H1 (cell line): Measurements from ENCODE around the gene TAL2. TPM values are rescaled to one million over a fixed set of nuclear protein-coding genes. Genes with fewer than 3 reads are reported as not detected.

Source experiments
- CTCF ChIA-PET: fragments of 300-600 bp; sonication (Branson Sonifier 250); formaldehyde crosslinking; loops from one replicate; lab custom pipeline; 2021; ENCODE audit not compliant: partially characterized antibody; lab: Charles Lee
- POLR2A ChIA-PET: fragments of 300-600 bp; sonication (Branson Sonifier 250); formaldehyde crosslinking; loops from one replicate; lab custom pipeline; 2021; ENCODE audit warnings: inconsistent platforms; ENCODE audit not compliant: partially characterized antibody; lab: Charles Lee
- DNase-seq, 2 experiments: peaks; one replicate each; pipeline versions ENCODE4 v3.0.0 to v3.0.0-alpha.2; 2010 to 2022; ENCODE audit warnings: low spot score in 2 of 2, low read depth in 1 of 2, mixed read lengths in 1 of 2
- FAIRE-seq: peaks from 2 replicates; lab custom pipeline; 2011; peaks lifted over from hg19 to GRCh38; lab: Jason Lieb, UNC
- H2AFZ ChIP-seq: 2 replicates; pipeline ENCODE4 v1.8.1; 2012; ENCODE audit warnings: low read length, inconsistent platforms
- H2AK5ac ChIP-seq: 2 replicates; pipeline ENCODE4 v1.6.1; 2013; ENCODE audit warnings: low read depth, low read length
- H2BK120ac ChIP-seq: replicated peaks from 2 replicates; pipeline ENCODE3; 2013; ENCODE audit warnings: low read depth, low read length, inconsistent platforms
- H2BK12ac ChIP-seq: 2 replicates; pipeline ENCODE4 v1.6.1; 2013; ENCODE audit warnings: low read depth, low read length
- H2BK15ac ChIP-seq: 2 replicates; pipeline ENCODE4 v1.6.1; 2013; ENCODE audit warnings: low read length
- H2BK20ac ChIP-seq: 2 replicates; pipeline ENCODE4 v1.6.1; 2013; ENCODE audit warnings: low read length
- H2BK5ac ChIP-seq: 2 replicates; pipeline ENCODE4 v1.6.1; 2013; ENCODE audit warnings: low read depth, low read length
- H3K14ac ChIP-seq: 2 replicates; pipeline ENCODE4 v1.6.1; 2013; ENCODE audit warnings: inconsistent platforms; ENCODE audit not compliant: insufficient read length
- H3K18ac ChIP-seq: 2 replicates; pipeline ENCODE4 v1.6.1; 2013; ENCODE audit warnings: low read length; ENCODE audit errors: extremely low read depth
- H3K23ac ChIP-seq: 2 replicates; pipeline ENCODE4 v1.6.1; 2013; ENCODE audit warnings: inconsistent platforms; ENCODE audit not compliant: insufficient read length
- H3K23me2 ChIP-seq: 2 replicates; pipeline ENCODE4 v1.6.1; 2013; ENCODE audit warnings: low read depth, low read length
- H3K27ac ChIP-seq: 2 replicates; pipeline ENCODE4 v1.6.1; 2011; ENCODE audit warnings: low read depth, low read length, inconsistent platforms
- H3K27me3 ChIP-seq, 4 experiments: replicated peaks in 1 of 4; 1 replicate in 1 of 4; 2 replicates in 3 of 4; pipeline versions ENCODE4 v1.6.1 to v1.8.1; 2011 to 2013; ENCODE audit warnings: low read length in 3 of 4, mild to moderate bottlenecking in 3 of 4, inconsistent platforms in 2 of 4, mixed read lengths in 2 of 4, moderate library complexity in 1 of 4; ENCODE audit not compliant: control insufficient read depth in 3 of 4, insufficient read depth in 3 of 4; ENCODE audit errors: extremely low read depth in 1 of 4
- H3K36me3 ChIP-seq, 4 experiments: 2 replicates each; pipeline versions ENCODE4 v1.6.1 to v1.8.1; 2011 to 2013; ENCODE audit warnings: mild to moderate bottlenecking in 4 of 4, low read length in 3 of 4, moderate library complexity in 2 of 4, control low read depth in 1 of 4, inconsistent platforms in 1 of 4; ENCODE audit not compliant: insufficient read depth in 4 of 4, control insufficient read depth in 2 of 4
- H3K4ac ChIP-seq: replicated peaks from 2 replicates; pipeline ENCODE3; 2013; ENCODE audit warnings: low read length, low read depth, mixed read lengths, inconsistent platforms; ENCODE audit not compliant: insufficient read length
- H3K4me1 ChIP-seq, 4 experiments: replicated peaks in 1 of 4; 1 replicate in 1 of 4; 2 replicates in 3 of 4; pipeline versions ENCODE4 v1.6.1 to v1.8.1; 2011 to 2013; ENCODE audit warnings: low read length in 3 of 4, inconsistent platforms in 2 of 4, mixed read lengths in 1 of 4; ENCODE audit not compliant: insufficient read depth in 4 of 4, control insufficient read depth in 3 of 4
- H3K4me2 ChIP-seq, 2 experiments: 2 replicates each; pipeline versions ENCODE4 v1.6.1 to v1.8.1; 2011 to 2013; ENCODE audit warnings: low read depth in 2 of 2, low read length in 2 of 2, control low read depth in 1 of 2, inconsistent platforms in 1 of 2, mild to moderate bottlenecking in 1 of 2; ENCODE audit not compliant: insufficient read depth in 1 of 2
- H3K4me3 ChIP-seq, 4 experiments: fragments of 200-600, 300-600 bp in 1 of 4; sonication (generic), shearing (Covaris generic), sonication (Bioruptor Twin) in 1 of 4; 2 replicates each; pipeline versions ENCODE4 v1.5.1 to v1.8.1; 2011 to 2016; ENCODE audit warnings: low read length in 4 of 4, low read depth in 3 of 4, control low read depth in 2 of 4, inconsistent platforms in 2 of 4, mild to moderate bottlenecking in 2 of 4, mixed read lengths in 1 of 4, moderate library complexity in 1 of 4; ENCODE audit not compliant: insufficient read depth in 2 of 4; ENCODE audit errors: extremely low read depth in 1 of 4
- H3K56ac ChIP-seq: replicated peaks from 2 replicates; pipeline ENCODE3; 2013; ENCODE audit warnings: low read depth, mild to moderate bottlenecking, mixed read lengths, low read length, inconsistent platforms; ENCODE audit not compliant: insufficient read length
- H3K79me1 ChIP-seq: 2 replicates; pipeline ENCODE4 v1.6.1; 2013; ENCODE audit warnings: low read depth, low read length, control low read depth
- H3K79me2 ChIP-seq, 2 experiments: 2 replicates each; pipeline versions ENCODE4 v1.6.1 to v1.8.1; 2012 to 2013; ENCODE audit warnings: low read length in 2 of 2, mild to moderate bottlenecking in 2 of 2, inconsistent platforms in 1 of 2; ENCODE audit not compliant: insufficient read depth in 2 of 2, control insufficient read depth in 1 of 2
- H3K9ac ChIP-seq, 4 experiments: replicated peaks in 1 of 4; 1 replicate in 1 of 4; 2 replicates in 3 of 4; pipeline versions ENCODE4 v1.6.1 to v1.8.1; 2011 to 2013; ENCODE audit warnings: low read depth in 3 of 4, low read length in 3 of 4, control low read depth in 2 of 4, mild to moderate bottlenecking in 2 of 4, moderate library complexity in 2 of 4, inconsistent platforms in 1 of 4; ENCODE audit errors: extremely low read depth in 1 of 4
- H3K9me3 ChIP-seq, 2 experiments: 2 replicates each; pipeline versions ENCODE4 v1.6.1 to v1.8.1; 2012 to 2013; ENCODE audit warnings: mild to moderate bottlenecking in 2 of 2, moderate library complexity in 2 of 2, control low read depth in 1 of 2, inconsistent platforms in 1 of 2, low read depth in 1 of 2, low read length in 1 of 2, mixed read lengths in 1 of 2; ENCODE audit not compliant: insufficient read depth in 2 of 2
- H4K20me1 ChIP-seq, 2 experiments: replicated peaks in 1 of 2; 2 replicates each; pipeline versions ENCODE3 to v1.8.1; 2011 to 2013; ENCODE audit warnings: inconsistent platforms in 2 of 2, low read length in 2 of 2, mild to moderate bottlenecking in 1 of 2; ENCODE audit not compliant: insufficient read depth in 2 of 2, control insufficient read depth in 1 of 2
- H4K5ac ChIP-seq: 2 replicates; pipeline ENCODE4 v1.6.1; 2013; ENCODE audit warnings: low read length, low read depth, mixed read lengths, inconsistent platforms; ENCODE audit not compliant: insufficient read length
- H4K8ac ChIP-seq: 2 replicates; pipeline ENCODE4 v1.8.0; 2013; ENCODE audit warnings: mild to moderate bottlenecking, moderate library complexity, low read length, inconsistent platforms; ENCODE audit not compliant: insufficient read depth; ENCODE audit errors: extremely low read depth
- H4K91ac ChIP-seq: replicated peaks from 2 replicates; pipeline ENCODE3; 2013; ENCODE audit warnings: low read length, mixed read lengths, inconsistent platforms; ENCODE audit not compliant: insufficient read length
- BACH1 ChIP-seq: IDR thresholded peaks from 2 replicates; pipeline ENCODE4 v1.6.1; 2012; ENCODE audit warnings: low read length, improper control_type of control experiment
- BRCA1 ChIP-seq: IDR thresholded peaks from 2 replicates; pipeline ENCODE4 v1.6.1; 2012; ENCODE audit warnings: low read depth, low read length, improper control_type of control experiment
- CBX5 ChIP-seq: fragments of 300-800, 300-1000 bp; sonication (generic); IDR thresholded peaks from 2 replicates; pipeline ENCODE4 v1.7.1; 2016; ENCODE audit warnings: antibody characterized with exemption, low read length, low read depth
- CBX8 ChIP-seq: fragments of 300-800, 300-1000 bp; sonication (generic); IDR thresholded peaks from 2 replicates; pipeline ENCODE4 v1.7.1; 2016; ENCODE audit warnings: low read depth, low read length, borderline replicate concordance
- CHD2 ChIP-seq: IDR thresholded peaks from 2 replicates; pipeline ENCODE4 v1.6.1; 2012; ENCODE audit warnings: low read length, improper control_type of control experiment
- CREB1 ChIP-seq: IDR thresholded peaks from 2 replicates; pipeline ENCODE4 v1.6.1; 2012; ENCODE audit warnings: inconsistent platforms
- EGR1 ChIP-seq: IDR thresholded peaks from 2 replicates; pipeline ENCODE4 v1.6.1; 2011; ENCODE audit warnings: low read depth, low read length, borderline replicate concordance
- EP300 ChIP-seq, 2 experiments: IDR thresholded peaks; 1 replicate in 1 of 2; 2 replicates in 1 of 2; pipeline ENCODE4 v1.6.1; 2011 to 2012; ENCODE audit warnings: low read depth in 2 of 2, low read length in 2 of 2, mild to moderate bottlenecking in 2 of 2, borderline replicate concordance in 1 of 2, inconsistent platforms in 1 of 2, moderate library complexity in 1 of 2
- FOSL1 ChIP-seq: IDR thresholded peaks from 2 replicates; pipeline ENCODE4 v1.6.1; 2011; ENCODE audit warnings: mild to moderate bottlenecking, low read depth, low read length, moderate library complexity; ENCODE audit not compliant: insufficient read depth
- GTF2F1 ChIP-seq: IDR thresholded peaks from 2 replicates; pipeline ENCODE4 v1.6.1; 2012; ENCODE audit warnings: low read depth, low read length, improper control_type of control experiment, borderline replicate concordance
- JUND ChIP-seq: IDR thresholded peaks from 2 replicates; pipeline ENCODE4 v1.6.1; 2011; ENCODE audit warnings: mild to moderate bottlenecking, improper control_type of control experiment, low read length
- NRF1 ChIP-seq: IDR thresholded peaks from 2 replicates; pipeline ENCODE4 v1.6.1; 2011; ENCODE audit warnings: mild to moderate bottlenecking, low read depth, low read length, improper control_type of control experiment
- RAD21 ChIP-seq, 2 experiments: IDR thresholded peaks in 1 of 2; conservative IDR thresholded peaks in 1 of 2; 2 replicates each; pipeline ENCODE4 v1.6.1; 2011; ENCODE audit warnings: low read depth in 2 of 2, low read length in 2 of 2, improper control_type of control experiment in 1 of 2, inconsistent platforms in 1 of 2, mild to moderate bottlenecking in 1 of 2, moderate library complexity in 1 of 2
- TAF1 ChIP-seq: IDR thresholded peaks from 2 replicates; pipeline ENCODE4 v1.6.1; 2011; ENCODE audit warnings: mild to moderate bottlenecking, low read depth, low read length
- TAF7 ChIP-seq: optimal IDR thresholded peaks from 2 replicates; pipeline ENCODE3; 2011; ENCODE audit warnings: low read depth, mild to moderate bottlenecking, inconsistent platforms, low read length, moderate library complexity, borderline replicate concordance
- ZNF274 ChIP-seq: IDR thresholded peaks from 2 replicates; pipeline ENCODE4 v1.7.0; 2012; ENCODE audit warnings: low read length, borderline replicate concordance; ENCODE audit errors: extremely low read depth
- WGBS, 2 experiments: shearing (Covaris generic) in 1 of 2; methylation state at CpG; one replicate each; pipeline versions ENCODE4 v1.1.6 to v1.1.7; 2013 to 2015; ENCODE audit warnings: low lambda C conversion rate in 2 of 2, mixed read lengths in 2 of 2, inconsistent platforms in 1 of 2, low coverage in 1 of 2, missing lambda C conversion rate in 1 of 2; ENCODE audit not compliant: insufficient replicate concordance in 2 of 2, insufficient coverage in 1 of 2, insufficient read length in 1 of 2; ENCODE audit errors: extremely low coverage in 1 of 2, missing lambda C conversion rate in 1 of 2; 5-methylcytosine and 5-hydroxymethylcytosine counted together
- polyA plus RNA-seq, 7 experiments: library from polyadenylated mRNA; depleted of rRNA in 3 of 7; stranded (reverse) in 5 of 7; unstranded in 2 of 7; fragments of >200 nt in 5 of 7; fragments of 200-250 nt in 2 of 7; gene quantifications; 1 replicate in 5 of 7; 2 replicates in 1 of 7; 4 replicates in 1 of 7; pipeline versions ENCODE4 v1.2.1 to v1.2.3, GENCODE V29; 2011 to 2013; ENCODE audit warnings: missing spikeins in 2 of 7, mixed read lengths in 2 of 7
- total RNA-seq: library from RNA; stranded (reverse); fragmentation: NEBNext Ultra II Directional; extraction: Animal tissue kit (Norgen Biotek cat#: 25700); gene quantifications from 2 replicates; pipeline ENCODE4 v1.2.1, GENCODE V29; 2021

TAL2 gene
- total and polyA plus RNA-seq, 2 of the 8 experiments (the other 6 are each of a cell fraction or from before 2014, with no cell fraction given), result 0.65 to 0.82 TPM

DNA sequence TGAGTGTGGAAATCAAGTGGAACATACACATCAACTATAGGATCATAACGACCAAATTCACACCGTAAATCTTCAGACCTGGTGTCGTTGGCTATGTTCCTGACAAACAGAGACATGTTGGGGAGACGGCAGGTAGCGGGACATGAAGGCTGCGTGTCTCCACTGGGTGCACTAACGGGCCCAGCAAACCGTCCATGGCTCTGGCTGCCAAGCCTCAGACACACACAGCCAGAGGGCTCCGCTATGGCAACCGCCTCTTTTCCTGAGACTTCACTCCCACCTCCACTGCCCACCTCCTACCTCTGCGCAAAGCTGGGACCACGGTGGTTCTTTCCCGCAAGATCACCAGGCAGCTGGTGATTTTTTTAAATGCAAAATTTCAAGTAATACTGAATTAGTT lies 48.4 kb downstream of the TAL2 start:
- CTCF ChIA-PET, result no interaction called here
- TF ChIP-seq TAF1, result no peak
- no peak for TF ChIP-seq CBX5
- TF ChIP-seq RAD21 (IDR thresholded peaks at IDR 0.05 in 1 of 2, conservative IDR thresholded peaks at IDR 0.05 in 1 of 2; ENCODE audit: low read depth in 2 of 2, low read length in 2 of 2), result no peak
- TF ChIP-seq EGR1, result no peak
- no peak for TF ChIP-seq JUND
- TF ChIP-seq CBX8, result no peak
- TF ChIP-seq NRF1, result no peak
- no peak for TF ChIP-seq ZNF274
- no peak for TF ChIP-seq GTF2F1
- TF ChIP-seq BACH1, result no peak
- no peak for TF ChIP-seq CREB1
- TF ChIP-seq CHD2, result no peak
- TF ChIP-seq TAF7, result no peak
- TF ChIP-seq BRCA1, result no peak
- TF ChIP-seq FOSL1, result no peak
- no peak for TF ChIP-seq EP300 (IDR thresholded peaks at IDR 0.05; ENCODE audit: borderline replicate concordance in 1 of 2, low read depth in 2 of 2, low read length in 2 of 2)

More for the DNA sequence above, 48.4 kb downstream of the TAL2 start:
- Histone ChIP-seq H3K14ac (no peak overlapping the region), H3K4ac (no peak overlapping the region), H2BK20ac (no peak overlapping the region), H3K9ac (no peak overlapping the region), H3K9me3 (no peaks in the 10 kb centered on the region), H3K27me3 (no peaks in the 10 kb centered on the region), H3K79me2 (no peaks in the 10 kb centered on the region), H2AFZ (no peak overlapping the region), H2BK5ac (no peak overlapping the region), H3K18ac (no peak overlapping the region), H4K5ac (no peak overlapping the region), H3K56ac (no peak overlapping the region), H3K23ac (no peak overlapping the region), H2AK5ac (no peak overlapping the region), H3K79me1 (no peaks in the 10 kb centered on the region), H2BK12ac (no peak overlapping the region), H2BK15ac (no peak overlapping the region), H3K4me2 (no peak overlapping the region), H4K91ac (no peak overlapping the region), H3K27ac (no peak overlapping the region), H4K8ac (no peak overlapping the region), H3K36me3 (no peaks in the 10 kb centered on the region; a peak in 1 of 8 replicates), H4K20me1 (no peaks in the 10 kb centered on the region), H2BK120ac (no peak overlapping the region), H3K4me1 (no peaks in the 10 kb centered on the region), H3K4me3 (no peak overlapping the region), H3K23me2 (no peaks in the 10 kb centered on the region)
- no peak for FAIRE-seq
- DNase-seq, result no peak
- WGBS, 2 experiments, result 91% methylated on average over 13 of the region's 13 CpGs; no CpG with 5 or more reads in 1 of the 2 experiments
- POLR2A ChIA-PET, result no interaction called here
